Keratinocyte (primary cell): ENCODE data around the gene CPHXL. TPM values are rescaled to one million over a fixed set of nuclear protein-coding genes. Genes with fewer than 3 reads are reported as not detected.

Source experiments
- DNase-seq: peaks from one replicate; pipeline ENCODE4 v3.0.0-alpha.2; 2011; ENCODE audit warnings: low read depth, missing footprints, low spot score
- FAIRE-seq: peaks from 2 replicates; lab custom pipeline; 2011; peaks lifted over from hg19 to GRCh38; lab: Jason Lieb, UNC
- H2AFZ ChIP-seq: 2 replicates; pipeline ENCODE4 v1.6.0; 2012; ENCODE audit warnings: low read length, control low read depth, inconsistent platforms; ENCODE audit not compliant: control insufficient read depth
- H3K27ac ChIP-seq: 2 replicates; pipeline ENCODE4 v1.5.1; 2011; ENCODE audit warnings: low read length; ENCODE audit not compliant: control insufficient read depth, insufficient read depth
- H3K27me3 ChIP-seq: 3 replicates; pipeline ENCODE4 v1.6.0; 2011; ENCODE audit warnings: low read length; ENCODE audit not compliant: control insufficient read depth, insufficient read depth; ENCODE audit errors: extremely low read depth
- H3K36me3 ChIP-seq, 2 experiments: 2 replicates in 1 of 2; 3 replicates in 1 of 2; pipeline ENCODE4 v1.5.1; 2011; ENCODE audit warnings: low read length in 2 of 2, mild to moderate bottlenecking in 1 of 2; ENCODE audit not compliant: control insufficient read depth in 2 of 2, insufficient read depth in 2 of 2; ENCODE audit errors: extremely low read depth in 1 of 2
- H3K4me1 ChIP-seq: 3 replicates; pipeline ENCODE4 v1.5.1; 2011; ENCODE audit warnings: low read length; ENCODE audit not compliant: control insufficient read depth, insufficient read depth; ENCODE audit errors: extremely low read depth
- H3K4me2 ChIP-seq: 3 replicates; pipeline ENCODE4 v1.6.0; 2011; ENCODE audit warnings: low read depth, low read length; ENCODE audit not compliant: control insufficient read depth, insufficient read depth; ENCODE audit errors: extremely low read depth
- H3K4me3 ChIP-seq, 3 experiments: fragments of 200-600 bp in 1 of 3; sonication (generic) in 1 of 3; 2 replicates in 2 of 3; 3 replicates in 1 of 3; pipeline ENCODE4 v1.5.1; 2011 to 2016; ENCODE audit warnings: low read length in 3 of 3, mild to moderate bottlenecking in 3 of 3, control low read depth in 2 of 3, inconsistent platforms in 1 of 3, low read depth in 1 of 3, mixed read lengths in 1 of 3, mixed run types in 1 of 3, moderate library complexity in 1 of 3; ENCODE audit not compliant: control insufficient read depth in 2 of 3, insufficient read depth in 2 of 3; ENCODE audit errors: extremely low read depth in 1 of 3
- H3K79me2 ChIP-seq: 2 replicates; pipeline ENCODE4 v1.6.0; 2012; ENCODE audit warnings: low read length; ENCODE audit not compliant: control insufficient read depth, insufficient read depth
- H3K9ac ChIP-seq: 3 replicates; pipeline ENCODE4 v1.6.0; 2011; ENCODE audit warnings: low read length; ENCODE audit not compliant: control insufficient read depth, insufficient read depth; ENCODE audit errors: extremely low read depth
- H3K9me1 ChIP-seq: 3 replicates; pipeline ENCODE4 v1.6.0; 2011; ENCODE audit warnings: low read length; ENCODE audit not compliant: control insufficient read depth, insufficient read depth; ENCODE audit errors: extremely low read depth
- H3K9me3 ChIP-seq: 2 replicates; pipeline ENCODE4 v1.5.1; 2012; ENCODE audit warnings: low read depth, low read length; ENCODE audit not compliant: control insufficient read depth
- H4K20me1 ChIP-seq: 3 replicates; pipeline ENCODE4 v1.6.0; 2011; ENCODE audit warnings: low read length; ENCODE audit not compliant: control insufficient read depth, insufficient read depth; ENCODE audit errors: extremely low read depth
- CTCF ChIP-seq, 3 experiments: IDR thresholded peaks in 1 of 3; conservative IDR thresholded peaks in 1 of 3; optimal IDR thresholded peaks in 1 of 3; 2 replicates in 2 of 3; 3 replicates in 1 of 3; pipeline versions ENCODE3 to v1.5.1; 2011; ENCODE audit warnings: low read length in 3 of 3, mild to moderate bottlenecking in 3 of 3, moderate library complexity in 2 of 3, control low read depth in 1 of 3, inconsistent platforms in 1 of 3; ENCODE audit not compliant: insufficient read depth in 2 of 3; ENCODE audit errors: extremely low read depth in 1 of 3
- EZH2 ChIP-seq: IDR thresholded peaks from one replicate; pipeline ENCODE4 v1.6.1; 2012; ENCODE audit warnings: inconsistent platforms, mild to moderate bottlenecking, low read length, moderate library complexity
- dilution Hi-C: fragments of 300-500 bp; cut with MboI; formaldehyde crosslinking; loops from one replicate; pipeline ENCODE4 v1.7.0; 2020; ENCODE audit warnings: low sequenced_read_pairs; ENCODE audit not compliant: extremely low pct_ligation_motif_present
- polyA minus RNA-seq, 3 experiments: library from RNA; depleted of rRNA, polyadenylated mRNA; stranded (reverse); fragments of >200 nt; gene quantifications; 1 replicate in 1 of 3; 2 replicates in 1 of 3; 3 replicates in 1 of 3; pipeline ENCODE4 v1.2.3, GENCODE V29; 2011
- polyA plus RNA-seq, 5 experiments: library from polyadenylated mRNA; depleted of rRNA in 3 of 5; stranded (reverse) in 3 of 5; stranded (forward) in 1 of 5; unstranded in 1 of 5; fragments of >200 nt; gene quantifications; 1 replicate in 1 of 5; 2 replicates in 3 of 5; 3 replicates in 1 of 5; pipeline versions ENCODE4 v1.2.1 to v1.2.3, GENCODE V29; 2011 to 2012; ENCODE audit warnings: missing spikeins in 2 of 5, low read depth in 1 of 5, low replicate concordance in 1 of 5

CPHXL gene
- polyA plus RNA-seq (not detected in 3 replicates), polyA minus RNA-seq (not detected in 3 replicates)
- polyA plus RNA-seq (2011; ENCODE audit: low read depth), result not detected
- not detected in 2 replicates for polyA plus RNA-seq (2011; cell fraction: cytosol; rRNA removed)
- not detected in 2 replicates for polyA plus RNA-seq (2011; cell fraction: nucleus; rRNA removed)
- not detected in 2 replicates for polyA plus RNA-seq (2012; ENCODE audit: low replicate concordance)
- polyA minus RNA-seq (2011; cell fraction: cytosol; rRNA and poly(A)+ RNA removed), result not detected
- not detected in 2 replicates for polyA minus RNA-seq (2011; cell fraction: nucleus; rRNA and poly(A)+ RNA removed)

DNA sequence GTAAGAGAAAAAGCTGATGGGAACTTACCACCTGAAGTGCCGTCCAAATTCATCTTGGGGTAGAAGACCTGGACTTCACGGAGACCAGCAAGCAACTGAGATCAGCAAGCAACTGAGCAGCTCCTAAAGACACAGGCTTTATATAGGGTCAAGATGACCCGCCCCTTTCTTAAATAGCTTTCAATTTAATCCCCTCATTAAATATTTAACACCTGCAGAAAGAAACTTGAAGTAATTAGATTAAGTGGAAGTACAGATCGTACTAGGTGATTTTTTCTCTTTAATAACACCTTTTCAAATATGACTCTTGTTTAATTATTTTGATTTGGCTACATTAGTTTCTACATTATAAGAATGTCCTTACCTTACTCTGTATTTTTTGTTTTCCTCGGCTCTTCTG lies at the start of gene CPHXL:
CPHXL (minus strand) TSS at position 101 of the 400 bp plus-strand sequence; CDS start at position 53, 48 bp downstream.
- no peaks in the 10 kb centered on the region for H3K9me3 ChIP-seq
- H4K20me1 ChIP-seq, result no peaks in the 10 kb centered on the region
- DNase-seq (no peak), FAIRE-seq (no peak)
- H2AFZ ChIP-seq, result no peak within 1 kb of the TSS
- dilution Hi-C loops, result no loop called here
- H3K4me1 ChIP-seq, result no peaks in the 10 kb centered on the region
- H3K27ac ChIP-seq, result no peak within 1 kb of the TSS
- no peak within 1 kb of the TSS for H3K9ac ChIP-seq
- H3K4me3 ChIP-seq, result no peak within 1 kb of the TSS
- no peaks in the 10 kb centered on the region for H3K36me3 ChIP-seq
- no peak for TF ChIP-seq EZH2
- no peak for TF ChIP-seq CTCF (optimal IDR thresholded peaks at IDR 0.05 in 1 of 3, IDR thresholded peaks at IDR 0.05 in 1 of 3, conservative IDR thresholded peaks at IDR 0.05 in 1 of 3; ENCODE audit: extremely low read depth in 1 of 3, insufficient read depth in 2 of 3, low read length in 3 of 3)
- no peak within 1 kb of the TSS for H3K4me2 ChIP-seq
- no peaks in the 10 kb centered on the region for H3K79me2 ChIP-seq
- no peaks in the 10 kb centered on the region for H3K27me3 ChIP-seq
- H3K9me1 ChIP-seq, result no peaks in the 10 kb centered on the region

- no peaks in the 10 kb centered on the region for H4K20me1 ChIP-seq
- H3K27me3 ChIP-seq, result no peaks in the 10 kb centered on the region
- FAIRE-seq (no peak), DNase-seq (no peak)
- no peak overlapping the region for H3K4me2 ChIP-seq
- TF ChIP-seq EZH2 (no peak), CTCF (optimal IDR thresholded peaks at IDR 0.05 in 1 of 3, IDR thresholded peaks at IDR 0.05 in 1 of 3, conservative IDR thresholded peaks at IDR 0.05 in 1 of 3; ENCODE audit: extremely low read depth in 1 of 3, insufficient read depth in 2 of 3, low read length in 3 of 3) (no peak)
- no peak overlapping the region for H3K9ac ChIP-seq
- H3K4me1 ChIP-seq, result no peaks in the 10 kb centered on the region
- no peaks in the 10 kb centered on the region for H3K9me1 ChIP-seq
- no peaks in the 10 kb centered on the region for H3K36me3 ChIP-seq
- no peaks in the 10 kb centered on the region for H3K79me2 ChIP-seq
- no peak overlapping the region for H3K27ac ChIP-seq
- dilution Hi-C loops, result no loop called here
- no peaks in the 10 kb centered on the region for H3K9me3 ChIP-seq
- no peak overlapping the region for H2AFZ ChIP-seq
- H3K4me3 ChIP-seq, result no peak overlapping the region
Measured at GRCh38 chr16:75774197-75774596, 47.9 kb upstream of the CPHXL start.
